ENCODE data around the gene EMD.

The EMD gene

DNA sequence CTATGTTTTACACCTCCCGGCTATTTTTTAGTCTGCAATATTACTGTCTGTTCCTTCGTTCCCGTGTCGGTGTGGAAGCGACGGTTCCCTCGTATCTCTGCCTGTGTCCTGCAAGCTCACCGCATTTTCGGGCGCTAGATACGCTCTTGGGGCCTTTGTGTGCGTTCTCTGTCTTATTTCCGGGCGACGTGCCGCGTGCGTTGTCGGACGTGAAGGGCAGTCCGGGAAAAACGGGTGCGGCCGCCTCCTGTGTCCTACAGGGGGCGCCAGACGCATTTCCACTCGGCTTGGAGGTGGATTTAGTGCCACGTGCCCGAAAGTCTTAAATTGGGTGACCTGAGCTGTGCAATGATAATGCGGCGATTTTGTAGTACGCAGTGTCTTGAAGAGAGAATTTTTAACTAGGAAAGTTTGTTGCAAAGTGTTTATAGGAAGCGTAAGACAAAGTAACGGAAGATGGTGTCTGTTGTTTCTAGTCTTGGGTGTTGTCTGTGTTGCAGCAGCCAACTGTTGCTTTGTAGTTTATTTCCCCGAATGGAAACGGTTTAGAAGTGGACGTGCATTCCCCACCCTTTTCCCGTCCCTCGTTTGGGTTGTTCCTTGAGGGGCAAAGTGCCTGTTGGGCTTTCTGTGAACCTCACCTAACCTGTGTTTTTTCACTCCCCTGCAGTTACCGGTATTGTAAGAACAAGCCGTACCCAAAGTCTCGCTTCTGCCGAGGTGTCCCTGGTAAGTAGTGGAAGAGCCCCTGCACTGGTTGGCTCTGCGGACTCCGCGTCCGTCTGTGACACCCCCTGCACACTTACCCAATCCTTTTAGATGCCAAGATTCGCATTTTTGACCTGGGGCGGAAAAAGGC is 19.8 kb downstream of the EMD start:
- TF ChIP-seq, protein P1, sequence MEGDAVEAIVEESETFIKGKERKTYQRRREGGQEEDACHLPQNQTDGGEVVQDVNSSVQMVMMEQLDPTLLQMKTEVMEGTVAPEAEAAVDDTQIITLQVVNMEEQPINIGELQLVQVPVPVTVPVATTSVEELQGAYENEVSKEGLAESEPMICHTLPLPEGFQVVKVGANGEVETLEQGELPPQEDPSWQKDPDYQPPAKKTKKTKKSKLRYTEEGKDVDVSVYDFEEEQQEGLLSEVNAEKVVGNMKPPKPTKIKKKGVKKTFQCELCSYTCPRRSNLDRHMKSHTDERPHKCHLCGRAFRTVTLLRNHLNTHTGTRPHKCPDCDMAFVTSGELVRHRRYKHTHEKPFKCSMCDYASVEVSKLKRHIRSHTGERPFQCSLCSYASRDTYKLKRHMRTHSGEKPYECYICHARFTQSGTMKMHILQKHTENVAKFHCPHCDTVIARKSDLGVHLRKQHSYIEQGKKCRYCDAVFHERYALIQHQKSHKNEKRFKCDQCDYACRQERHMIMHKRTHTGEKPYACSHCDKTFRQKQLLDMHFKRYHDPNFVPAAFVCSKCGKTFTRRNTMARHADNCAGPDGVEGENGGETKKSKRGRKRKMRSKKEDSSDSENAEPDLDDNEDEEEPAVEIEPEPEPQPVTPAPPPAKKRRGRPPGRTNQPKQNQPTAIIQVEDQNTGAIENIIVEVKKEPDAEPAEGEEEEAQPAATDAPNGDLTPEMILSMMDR (conservative IDR thresholded peaks at IDR 0.05), result peak; percentile 90
- peak overlapping the region; percentile 97 for H3K27ac ChIP-seq

DNA sequence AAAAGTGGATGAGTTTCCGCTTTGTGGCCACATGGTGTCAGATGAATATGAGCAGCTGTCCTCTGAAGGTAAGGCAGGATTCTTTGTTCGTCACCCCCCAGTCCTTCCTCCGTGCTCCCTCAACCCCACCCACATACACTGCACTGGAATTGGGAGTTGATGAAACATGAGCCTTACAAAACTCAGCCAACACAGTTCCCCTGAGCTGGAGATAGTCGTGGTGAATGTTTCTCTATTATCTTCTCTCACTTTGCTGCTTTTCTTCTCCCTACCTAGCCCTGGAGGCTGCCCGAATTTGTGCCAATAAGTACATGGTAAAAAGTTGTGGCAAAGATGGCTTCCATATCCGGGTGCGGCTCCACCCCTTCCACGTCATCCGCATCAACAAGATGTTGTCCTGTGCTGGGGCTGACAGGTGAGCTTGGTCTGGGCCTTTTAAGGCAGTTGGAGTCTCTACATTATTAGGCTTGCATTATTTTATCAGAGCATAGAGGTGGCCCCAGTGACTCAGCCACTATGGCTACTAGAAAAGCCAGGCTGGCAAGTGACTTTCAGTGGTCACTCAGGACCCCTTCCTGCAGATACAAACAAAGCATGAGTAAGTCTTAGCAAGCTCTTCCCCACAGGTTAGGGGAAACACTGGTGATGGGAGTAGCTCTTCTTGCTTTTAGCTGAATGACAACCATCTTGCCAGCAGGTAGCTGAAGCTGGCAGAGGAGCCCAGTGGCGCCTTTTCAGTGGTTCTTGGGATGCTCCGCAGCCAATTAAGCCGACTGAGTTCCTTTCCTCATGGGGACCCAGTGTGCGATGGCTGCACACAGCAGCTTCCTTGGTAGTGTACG is 20.7 kb downstream of the EMD start:
- TF ChIP-seq, protein P1 (conservative IDR thresholded peaks at IDR 0.05), result no peak
- H3K27ac ChIP-seq, result peak overlapping the region; percentile 97

DNA sequence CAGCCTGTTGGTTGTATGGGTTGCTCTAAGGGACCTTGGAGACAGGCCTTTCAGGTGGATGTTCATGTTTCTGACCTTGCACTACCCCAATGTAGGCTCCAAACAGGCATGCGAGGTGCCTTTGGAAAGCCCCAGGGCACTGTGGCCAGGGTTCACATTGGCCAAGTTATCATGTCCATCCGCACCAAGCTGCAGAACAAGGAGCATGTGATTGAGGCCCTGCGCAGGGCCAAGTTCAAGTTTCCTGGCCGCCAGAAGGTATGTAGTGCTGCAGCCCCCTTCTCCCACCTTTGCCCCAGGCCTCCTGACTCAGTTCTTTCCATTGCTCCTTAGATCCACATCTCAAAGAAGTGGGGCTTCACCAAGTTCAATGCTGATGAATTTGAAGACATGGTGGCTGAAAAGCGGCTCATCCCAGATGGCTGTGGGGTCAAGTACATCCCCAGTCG is 21.3 kb downstream of the EMD start:
- peak overlapping the region; percentile 97 for H3K27ac ChIP-seq

DNA sequence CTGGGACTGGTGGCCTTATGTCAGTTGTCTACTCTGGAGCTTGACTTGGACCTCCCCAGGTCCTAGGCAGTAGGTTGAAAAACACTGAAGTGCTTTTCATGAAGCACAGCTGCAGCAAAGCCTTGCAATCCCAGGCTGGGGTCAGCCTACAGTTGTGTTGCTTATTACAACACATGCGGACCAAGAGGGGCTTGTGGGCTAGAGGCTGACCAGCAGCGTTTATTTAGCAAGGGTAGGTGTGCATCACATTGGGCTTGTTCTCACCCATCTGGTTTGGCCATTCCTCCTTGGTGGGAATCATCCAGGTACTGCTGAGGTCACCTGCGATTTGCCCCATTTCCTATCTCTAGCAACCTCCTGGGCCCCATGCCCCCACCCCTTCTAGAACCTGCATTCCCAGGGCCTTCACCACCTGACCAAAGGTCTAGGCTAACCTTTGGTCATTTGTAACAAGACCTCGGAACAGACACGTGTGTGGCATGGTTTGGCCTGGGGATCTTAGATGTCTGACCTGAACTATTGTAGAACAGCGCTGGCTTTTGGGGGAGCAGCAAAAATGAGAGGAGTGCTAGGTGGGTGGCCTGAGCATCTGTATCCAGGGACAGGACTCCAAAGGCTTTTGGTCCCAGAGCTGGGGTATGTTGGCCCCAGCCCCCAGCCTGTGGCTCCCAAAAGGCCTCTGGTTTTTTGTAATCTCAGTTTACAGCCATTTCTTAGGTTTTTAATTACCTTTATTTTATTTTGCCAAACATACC is 22.1 kb downstream of the EMD start:
- TF ChIP-seq, protein P1 (conservative IDR thresholded peaks at IDR 0.05), result no peak
- peak overlapping the region; percentile 97 for H3K27ac ChIP-seq

DNA sequence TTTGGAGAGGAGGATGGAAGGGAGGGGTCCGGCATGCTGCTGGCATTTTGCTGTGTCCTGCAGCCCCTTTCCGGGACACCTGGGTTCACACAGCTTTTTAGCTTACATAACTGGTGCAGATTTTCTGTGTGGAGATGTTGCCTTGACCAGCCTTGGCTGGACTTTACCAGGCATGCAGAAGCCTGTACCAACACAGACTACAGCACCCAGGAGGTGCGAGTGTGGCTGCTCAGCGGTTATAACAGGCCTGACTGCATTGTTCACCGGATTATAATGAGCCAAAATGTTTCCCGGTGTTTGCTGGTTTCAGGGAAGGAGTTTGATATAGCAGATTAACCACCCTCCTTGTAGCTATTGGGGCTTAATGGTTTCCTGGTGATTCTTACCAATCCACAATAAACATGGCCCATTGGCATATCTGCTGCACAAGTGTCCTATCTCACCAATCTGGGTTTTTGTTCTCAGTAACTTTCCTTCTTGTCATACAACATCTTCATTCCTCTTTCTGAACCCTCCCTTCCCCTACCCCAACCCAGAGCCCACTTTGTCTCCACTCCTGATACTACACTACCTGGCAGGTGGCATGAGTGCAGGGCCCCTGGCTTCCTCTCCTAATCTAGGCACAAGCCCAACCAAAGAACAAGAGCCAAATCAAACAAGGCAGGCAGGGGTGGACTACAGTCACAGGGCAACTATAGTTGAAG is 23.0 kb downstream of the EMD start:
- TF ChIP-seq, protein P1 (conservative IDR thresholded peaks at IDR 0.05), result no peak
- H3K27ac ChIP-seq, result peak overlapping the region; percentile 97

DNA sequence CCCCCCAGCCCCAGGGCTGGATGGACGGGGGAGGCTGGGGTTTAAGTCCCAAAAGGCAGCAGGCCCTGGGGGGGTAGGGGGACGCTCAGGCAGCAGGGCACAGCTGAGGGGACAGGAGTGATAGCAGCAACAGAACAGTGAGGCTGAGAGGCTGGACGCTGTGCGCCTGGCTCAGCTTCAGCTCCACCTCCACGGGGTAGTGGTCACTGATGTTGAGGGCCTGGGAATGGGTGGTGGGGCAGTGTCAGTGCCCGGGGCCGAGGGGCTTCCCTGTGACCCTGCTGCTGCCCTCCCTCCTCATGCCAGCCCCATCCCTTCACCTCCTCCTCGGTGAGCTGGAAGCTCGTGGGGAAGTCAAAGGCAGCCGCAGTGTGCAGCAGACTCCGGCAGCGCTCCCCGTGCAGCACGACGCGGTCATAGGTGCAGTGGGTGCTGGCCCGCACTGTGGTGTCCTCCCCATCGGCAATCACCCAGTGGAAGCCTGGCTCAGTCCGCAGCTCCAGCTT is 23.6 kb downstream of the EMD start:
- TF ChIP-seq, protein P1 (conservative IDR thresholded peaks at IDR 0.05), result no peak
- peak overlapping the region; percentile 97 for H3K27ac ChIP-seq

DNA sequence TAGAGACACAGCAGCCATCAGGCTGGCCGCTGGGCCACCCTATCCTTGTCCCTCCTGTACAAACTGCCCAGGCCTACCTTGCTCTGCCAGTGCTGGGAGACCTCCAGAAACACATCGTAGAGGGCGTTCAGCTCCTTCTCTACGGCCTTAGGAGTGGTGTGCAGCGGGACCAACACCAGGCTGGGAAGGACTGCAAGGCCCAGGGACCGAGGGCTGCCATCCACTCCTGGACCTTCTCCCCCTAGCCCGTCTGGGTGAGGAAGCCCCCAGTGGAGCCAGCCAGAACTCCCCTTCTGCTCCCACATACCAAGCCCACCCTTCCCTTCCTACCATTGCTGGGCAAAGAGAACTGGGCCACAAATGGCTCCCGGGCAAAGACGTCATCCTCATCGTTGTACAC is 24.1 kb downstream of the EMD start:
- TF ChIP-seq, protein P1 (conservative IDR thresholded peaks at IDR 0.05), result no peak

More for the DNA sequence above, 24.1 kb downstream of the EMD start:
- peak overlapping the region; percentile 97; the same call in 1 of the 2 replicates for H3K27ac ChIP-seq

Measured in VCaP (cell line).